ENCODE measurements around the gene ZNF345.

ZNF345 gene

DNA sequence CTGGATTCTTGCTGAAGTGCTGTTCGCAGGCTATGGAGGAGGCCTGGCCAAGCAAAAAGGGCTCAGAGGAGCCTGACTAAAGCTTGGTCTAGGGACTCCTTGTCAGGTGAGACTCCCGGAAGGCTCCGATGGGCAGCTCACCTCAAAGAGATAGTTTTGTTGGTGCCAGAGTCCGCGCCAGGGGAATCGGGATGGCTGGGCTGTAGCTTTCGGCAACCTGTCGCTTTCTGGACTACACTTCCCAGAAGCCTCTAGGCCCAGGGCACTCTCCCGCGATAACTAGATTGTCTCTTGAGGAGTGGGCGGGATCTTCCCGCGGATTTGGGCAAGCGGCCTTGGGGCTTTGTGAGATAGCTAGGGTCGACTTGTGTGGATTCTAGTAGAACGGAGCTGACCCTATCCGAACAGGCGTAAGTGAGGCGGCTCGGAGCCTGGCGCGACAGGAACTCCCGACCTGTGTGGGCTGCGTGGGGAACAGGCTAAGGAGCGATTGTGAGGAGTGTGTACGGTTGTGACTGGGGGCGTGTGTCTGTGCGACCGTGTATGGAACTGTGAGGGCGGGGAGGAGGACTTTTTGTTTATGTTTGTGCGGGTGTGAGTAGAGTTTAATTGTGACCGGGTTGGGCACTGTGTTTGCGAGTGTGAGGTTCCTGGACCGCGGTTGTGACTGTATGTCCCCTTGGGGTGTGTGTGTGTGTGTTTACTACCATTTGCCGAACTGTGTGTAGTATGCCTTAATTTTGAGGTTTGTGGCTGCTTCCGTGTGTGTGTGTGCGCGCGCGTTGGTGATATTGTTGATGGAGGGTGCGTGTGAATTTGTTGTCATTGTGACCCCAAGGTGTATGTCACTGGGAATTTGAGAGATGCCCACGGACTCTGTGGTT, at the start of gene ZNF345:
Gene ZNF345, plus strand, starts transcription at position 318 of the 884 bp plus-strand sequence. CDS start 25,955 bp downstream, outside the sequence.
- peak; percentile 96 for DNase-seq

DNA sequence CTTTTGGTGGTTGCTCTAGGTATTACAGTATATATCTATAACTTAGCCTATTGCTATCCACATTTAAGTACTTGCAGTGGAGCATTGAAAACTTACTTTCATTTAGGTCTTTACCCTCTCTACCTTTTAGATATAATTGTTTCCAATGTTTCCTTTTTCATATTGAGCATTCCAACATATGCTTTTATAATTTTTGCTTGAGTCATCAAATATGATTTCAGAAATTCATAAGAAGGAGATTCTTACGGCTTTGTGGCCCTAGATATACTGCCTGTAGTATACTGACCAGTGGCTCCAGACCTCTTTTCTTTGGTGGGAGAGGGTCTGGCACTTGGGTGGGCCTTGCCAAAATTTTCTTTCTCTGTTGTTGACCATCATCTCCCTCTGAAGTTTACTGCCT, 45.3 kb upstream of the ZNF345 start:
- no peak for DNase-seq

DNA sequence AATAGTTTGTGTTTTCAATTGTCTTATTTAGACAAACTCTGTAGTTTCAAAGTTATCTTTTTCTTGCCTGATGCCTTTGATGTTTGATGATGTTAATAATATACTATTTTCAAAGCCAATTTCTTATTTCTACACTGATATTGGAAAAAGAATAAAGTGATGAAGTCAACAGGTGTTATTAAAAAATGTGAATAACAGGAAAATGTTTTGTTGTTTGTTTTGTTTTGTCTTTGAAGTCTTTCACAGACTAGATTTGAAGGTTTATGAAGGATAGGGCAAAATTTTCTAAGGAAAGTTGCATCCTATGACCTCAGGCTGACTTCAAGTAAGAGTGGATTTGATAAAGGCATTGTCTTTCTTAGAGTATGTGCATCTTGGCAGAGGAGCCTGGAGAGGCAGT, 43.6 kb upstream of the ZNF345 start:
- DNase-seq: no peak

DNA sequence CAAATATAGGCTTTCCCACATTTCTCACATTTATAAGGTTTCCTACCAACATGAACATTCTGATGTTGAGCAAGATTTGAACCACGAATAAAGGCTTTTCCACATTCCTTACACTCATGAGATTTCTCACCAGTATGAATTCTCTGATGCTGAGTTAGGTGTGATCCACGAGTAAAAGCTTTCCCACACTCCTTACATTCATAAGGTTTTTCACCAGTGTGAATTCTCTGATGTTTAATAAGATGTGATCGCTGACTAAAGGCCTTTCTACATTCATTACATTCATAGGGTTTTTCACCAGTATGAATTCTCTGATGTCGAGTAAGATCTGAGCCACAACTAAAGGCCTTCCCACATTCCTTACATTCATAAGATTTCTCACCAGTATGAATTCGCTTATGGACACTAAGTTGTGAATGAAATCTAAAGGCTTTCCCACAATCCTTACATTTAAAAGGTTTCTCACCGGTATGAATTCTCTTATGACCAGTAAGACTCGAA, 31.5 kb upstream of the ZNF345 start:
- no peak for DNase-seq

DNA sequence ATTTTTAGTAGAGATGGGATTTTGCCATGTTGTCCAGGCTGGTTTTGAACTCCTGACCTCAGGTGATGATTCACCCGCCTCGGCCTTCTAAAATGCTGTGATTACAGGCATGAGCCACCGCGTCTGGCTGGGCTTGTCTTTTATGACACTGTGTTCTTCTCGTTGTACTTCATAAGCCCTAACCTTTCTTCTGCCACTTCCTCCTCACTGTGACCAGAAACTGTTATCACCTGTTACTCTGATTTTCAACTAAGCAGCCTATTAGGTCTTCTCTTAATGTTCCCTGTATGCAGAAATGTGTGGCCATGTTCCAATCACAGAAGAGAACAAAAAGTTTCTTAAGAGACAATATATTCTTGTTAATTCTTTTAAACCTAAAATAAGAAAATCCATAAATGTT, 28.9 kb upstream of the ZNF345 start:
- no peak for DNase-seq

DNA sequence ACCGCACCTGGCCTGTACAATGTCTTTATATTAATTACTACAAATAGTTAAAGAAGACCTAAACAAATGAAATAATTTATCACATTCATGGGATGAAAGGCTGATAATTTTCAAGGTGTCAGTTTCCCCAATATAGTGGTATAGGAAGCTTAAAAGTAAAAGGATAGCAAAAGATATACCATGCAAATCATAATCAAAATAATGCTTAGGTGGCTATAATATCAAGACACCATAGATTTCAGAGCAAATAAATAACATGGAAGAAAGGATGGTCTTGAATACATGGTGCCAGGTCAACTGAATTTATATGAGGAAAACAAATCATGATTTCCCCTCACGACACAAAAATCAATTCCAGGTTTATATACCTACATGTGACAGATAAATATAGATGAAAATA, 17.2 kb upstream of the ZNF345 start:
- no peak for DNase-seq

DNA sequence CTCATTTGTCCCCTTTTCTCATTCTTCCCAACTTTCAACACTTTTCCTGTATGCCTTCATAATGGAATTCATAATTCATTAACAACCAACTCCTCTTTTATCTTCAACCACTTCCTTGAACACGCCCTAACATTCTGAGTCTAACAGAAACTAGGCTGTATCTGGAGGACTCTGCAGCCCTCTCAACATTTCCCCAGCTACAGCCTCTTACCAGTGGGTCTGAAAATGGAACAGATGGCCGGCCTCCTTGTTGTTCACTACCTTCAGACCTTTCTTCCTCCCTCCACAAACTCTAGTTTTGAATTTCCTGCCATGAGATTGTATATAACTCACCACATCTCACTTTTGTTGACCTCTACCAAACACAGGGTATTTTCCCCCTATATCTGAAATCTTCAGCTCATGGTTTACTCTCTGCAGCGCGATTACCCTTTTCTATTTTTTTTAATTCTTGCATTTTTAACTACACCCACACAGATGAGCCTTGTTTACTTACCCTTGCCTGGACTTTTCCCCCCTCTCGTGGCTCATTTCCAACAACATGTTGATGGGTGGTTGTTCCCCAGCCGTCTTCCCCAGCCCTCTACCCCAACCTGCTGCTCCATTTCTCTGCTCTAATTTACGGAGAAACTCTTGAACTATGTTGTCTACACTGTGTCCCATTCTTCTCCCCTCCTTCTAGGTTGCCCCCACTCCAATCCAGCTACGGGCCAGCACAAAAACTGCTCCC, 13.3 kb upstream of the ZNF345 start:
- no peak for DNase-seq

DNA sequence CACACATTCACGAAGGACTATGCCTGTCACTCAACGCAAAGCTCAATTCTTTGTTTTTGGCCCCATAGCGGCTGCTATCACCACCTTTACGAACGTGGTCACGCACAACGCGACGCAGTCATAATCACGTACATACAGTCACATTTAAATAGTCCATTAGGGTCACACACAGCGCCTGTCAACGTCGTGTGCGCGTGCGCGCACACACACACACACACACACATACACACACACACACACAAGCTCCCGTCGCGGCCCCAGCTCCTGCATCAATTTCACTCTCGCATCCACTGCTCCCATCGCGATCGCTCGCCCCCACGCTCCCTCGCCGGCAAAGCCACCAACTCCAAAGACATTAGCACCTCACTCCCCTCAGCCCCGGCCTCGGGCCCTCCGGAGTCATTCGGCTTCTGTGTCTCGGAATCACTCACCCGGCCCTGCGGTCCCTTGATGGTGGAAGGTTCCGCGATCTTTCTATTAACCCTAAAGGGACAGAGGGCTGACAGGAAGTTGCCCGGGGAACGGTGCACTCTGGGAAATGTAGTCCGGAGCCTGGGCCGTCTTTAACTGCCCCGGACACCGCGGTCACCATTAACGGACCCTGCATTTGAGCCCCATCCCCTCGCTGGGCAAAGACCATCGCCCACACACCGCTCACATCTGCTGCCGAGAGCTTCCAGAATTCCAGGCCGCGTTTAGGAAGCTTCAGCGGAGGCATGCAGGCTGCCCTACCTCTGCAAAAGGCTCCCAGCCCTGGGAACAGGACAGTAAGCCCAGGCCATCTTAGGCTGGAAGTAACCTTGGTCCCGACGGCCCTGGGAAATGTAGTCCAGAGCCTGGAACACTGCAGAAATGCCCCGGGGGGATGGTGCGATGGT, 12.5 kb upstream of the ZNF345 start, which contains the start of gene ZNF790:
Gene ZNF790, minus strand, starts transcription at position 482 of the 878 bp plus-strand sequence. CDS start 12,768 bp downstream, outside the sequence.
- peak; percentile 84 for DNase-seq

DNA sequence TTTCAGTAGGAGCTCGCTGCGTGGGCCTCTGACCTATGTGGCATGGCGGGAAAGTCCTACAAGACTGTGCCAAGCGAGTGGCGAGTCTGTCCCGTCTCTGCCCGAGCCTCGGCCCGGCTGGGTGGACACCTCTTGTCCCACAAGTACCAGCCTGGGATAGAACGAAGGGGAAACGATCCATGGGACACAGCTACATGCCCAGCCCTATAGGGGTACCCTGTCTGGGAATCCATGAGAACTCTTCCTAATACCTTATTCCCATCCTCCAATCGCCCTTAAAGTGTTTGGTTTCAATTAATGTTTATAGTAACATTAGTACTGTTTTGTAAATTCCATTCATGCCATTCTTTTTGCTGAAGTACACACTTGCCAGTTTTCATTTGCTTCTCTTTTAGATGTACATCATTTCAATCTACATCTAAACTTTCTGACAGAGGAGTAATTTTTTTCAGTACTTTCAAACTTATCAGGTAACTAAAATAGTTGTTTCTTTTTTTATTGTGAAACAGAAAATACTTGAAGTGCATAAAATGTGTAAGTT, 11.8 kb upstream of the ZNF345 start:
- DNase-seq: no peak

DNA sequence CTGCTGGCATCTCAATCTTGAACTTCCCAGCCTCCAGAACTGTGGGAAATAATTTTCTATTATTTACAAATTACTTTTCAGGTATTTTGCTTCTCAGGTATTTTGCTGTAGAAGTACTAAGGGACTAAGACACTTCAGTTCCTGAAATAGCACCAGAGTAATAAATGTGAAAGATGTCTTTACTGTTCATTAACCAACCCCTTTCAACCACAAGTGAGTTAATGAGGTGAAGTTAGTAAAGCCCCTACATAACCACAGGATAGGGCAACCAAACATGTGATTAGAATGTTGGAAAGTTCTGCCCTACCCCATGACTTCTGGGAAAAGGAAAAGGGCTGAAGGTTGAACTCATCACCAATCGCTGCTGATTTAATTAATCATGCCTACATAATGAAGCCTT, 2.7 kb upstream of the ZNF345 start:
- no peak for DNase-seq

DNA sequence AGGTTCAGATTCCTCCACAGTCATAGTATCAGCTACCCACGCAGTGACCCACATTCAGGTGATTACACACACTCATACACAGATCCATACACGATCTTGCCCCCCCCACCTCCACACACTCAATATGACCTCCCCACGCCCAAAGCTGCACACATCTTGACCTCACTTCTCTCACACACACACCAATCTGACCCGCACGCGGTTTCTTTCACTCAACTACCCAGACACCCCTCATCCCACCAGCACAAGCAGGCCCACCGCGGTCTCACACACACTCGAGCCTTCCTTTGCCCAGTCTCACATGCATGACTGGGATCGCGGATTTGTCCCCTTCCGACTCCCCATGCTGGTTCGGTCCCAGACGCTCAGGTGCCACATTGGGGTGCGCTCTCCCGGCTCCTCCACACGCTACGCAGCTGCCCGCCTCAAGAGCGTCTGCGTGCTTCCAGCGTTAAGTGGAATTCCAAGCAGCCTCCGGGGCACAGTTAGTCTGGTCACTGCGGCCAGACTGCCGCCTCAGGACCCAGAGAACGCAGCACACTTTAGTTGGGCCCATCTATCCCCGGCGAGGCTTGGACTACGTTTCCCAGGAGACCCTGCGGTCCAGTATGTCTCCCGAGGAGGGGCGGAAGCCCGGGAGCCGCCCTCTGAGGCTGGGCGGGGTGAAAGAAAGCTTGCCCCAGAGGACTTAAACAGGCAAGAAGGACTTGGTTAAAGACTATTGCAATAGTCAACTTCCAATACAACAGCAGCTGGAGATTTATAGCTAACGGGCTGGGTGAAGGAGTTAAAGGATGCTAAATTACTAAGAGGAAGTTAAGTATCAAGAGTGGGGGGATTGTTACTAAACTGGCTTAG, 746 bp upstream of the ZNF345 start:
- DNase-seq: peak; percentile 87

DNA sequence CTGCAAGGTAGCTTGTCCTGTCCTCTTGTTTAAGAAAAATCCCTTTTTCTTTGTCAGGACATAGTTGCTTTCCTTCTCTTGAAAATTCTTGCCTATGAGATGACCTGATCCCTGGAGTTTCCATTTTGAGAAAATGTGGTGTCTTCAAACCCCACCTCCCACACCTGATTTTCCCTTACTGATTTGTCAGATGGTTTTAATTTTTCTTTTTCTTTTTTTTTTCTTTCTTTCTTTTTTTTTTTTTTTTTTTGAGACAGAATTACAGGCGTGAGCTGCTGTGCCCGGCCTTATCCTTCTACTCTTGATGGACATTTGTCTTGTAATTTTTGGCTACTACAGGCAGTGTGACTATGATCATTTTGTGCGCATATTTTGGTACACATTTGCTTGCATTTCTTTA, 1.2 kb downstream of the ZNF345 start:
- no peak for DNase-seq

DNA sequence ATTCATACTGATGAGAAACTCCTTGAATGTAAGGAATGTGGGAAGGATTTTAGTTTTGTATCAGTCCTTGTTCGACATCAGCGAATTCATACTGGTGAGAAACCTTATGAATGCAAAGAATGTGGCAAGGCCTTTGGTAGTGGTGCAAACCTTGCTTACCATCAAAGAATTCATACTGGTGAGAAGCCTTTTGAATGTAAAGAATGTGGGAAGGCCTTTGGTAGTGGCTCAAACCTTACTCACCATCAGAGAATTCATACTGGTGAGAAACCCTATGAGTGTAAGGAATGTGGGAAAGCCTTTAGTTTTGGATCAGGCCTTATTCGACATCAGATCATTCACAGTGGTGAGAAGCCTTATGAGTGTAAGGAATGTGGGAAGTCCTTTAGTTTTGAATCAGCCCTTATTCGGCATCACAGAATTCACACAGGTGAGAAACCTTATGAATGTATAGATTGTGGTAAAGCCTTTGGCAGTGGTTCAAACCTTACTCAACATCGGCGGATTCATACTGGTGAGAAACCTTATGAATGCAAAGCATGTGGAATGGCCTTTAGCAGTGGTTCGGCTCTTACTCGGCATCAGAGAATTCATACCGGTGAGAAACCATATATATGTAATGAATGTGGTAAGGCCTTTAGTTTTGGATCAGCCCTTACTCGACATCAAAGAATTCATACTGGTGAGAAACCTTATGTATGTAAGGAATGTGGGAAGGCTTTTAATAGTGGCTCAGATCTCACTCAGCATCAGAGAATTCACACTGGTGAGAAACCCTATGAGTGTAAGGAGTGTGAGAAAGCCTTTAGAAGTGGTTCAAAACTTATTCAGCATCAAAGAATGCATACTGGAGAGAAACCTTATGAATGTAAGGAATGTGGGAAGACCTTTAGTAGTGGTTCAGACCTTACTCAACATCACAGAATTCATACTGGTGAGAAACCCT, 26.6 kb downstream of the ZNF345 start:
- no peak for DNase-seq

DNA sequence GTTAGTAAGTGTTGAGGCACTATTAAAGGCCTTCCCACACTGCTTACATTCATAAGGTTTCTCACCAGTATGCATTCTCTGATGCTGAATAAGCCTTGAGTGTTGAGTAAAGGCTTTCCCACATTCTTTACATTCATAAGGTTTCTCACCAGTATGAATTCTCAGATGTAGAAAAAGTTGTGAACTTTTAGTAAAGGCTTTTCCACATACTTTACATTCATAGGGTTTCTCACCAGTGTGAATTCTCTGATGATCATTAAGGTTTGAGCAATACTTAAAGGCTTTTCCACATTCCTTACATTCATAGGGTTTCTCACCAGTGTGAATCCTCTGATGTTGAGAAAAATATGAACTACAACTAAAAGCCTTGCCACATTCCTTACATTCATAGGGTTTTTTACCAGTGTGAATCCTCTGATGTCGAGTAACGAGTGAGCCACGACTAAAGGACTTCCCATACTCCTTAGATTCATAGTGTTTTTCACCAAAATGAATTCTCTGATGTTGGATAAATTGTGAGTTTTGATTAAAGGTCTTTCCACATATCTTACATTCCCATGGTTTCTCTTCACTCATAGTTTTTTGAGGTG, 41.2 kb downstream of the ZNF345 start:
- DNase-seq: no peak

DNA sequence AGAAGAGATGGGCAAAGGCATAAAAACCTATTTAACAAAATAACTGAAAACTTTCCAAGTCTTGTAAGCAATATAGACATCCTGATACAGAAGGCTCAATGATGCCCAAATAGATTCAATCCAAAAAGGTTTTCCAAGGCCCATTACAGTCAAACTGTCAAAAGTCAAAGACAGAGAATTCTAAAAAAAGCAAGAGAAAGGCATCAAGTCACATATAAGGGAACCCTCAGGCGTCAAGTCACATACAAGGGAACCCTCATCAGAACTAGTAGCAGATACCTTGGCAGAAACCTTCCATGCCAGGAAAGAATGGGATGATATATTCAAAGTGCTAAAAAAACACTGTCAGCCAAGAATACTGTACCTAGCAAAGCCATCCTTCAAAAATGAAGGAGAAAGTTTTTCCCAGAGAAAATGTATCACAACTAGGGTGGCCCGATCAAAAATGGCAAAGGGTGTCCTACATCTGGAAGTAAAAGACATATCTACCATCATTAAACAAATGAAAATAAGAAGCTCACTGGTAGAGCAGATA, 44.2 kb downstream of the ZNF345 start:
- no peak for DNase-seq

DNA sequence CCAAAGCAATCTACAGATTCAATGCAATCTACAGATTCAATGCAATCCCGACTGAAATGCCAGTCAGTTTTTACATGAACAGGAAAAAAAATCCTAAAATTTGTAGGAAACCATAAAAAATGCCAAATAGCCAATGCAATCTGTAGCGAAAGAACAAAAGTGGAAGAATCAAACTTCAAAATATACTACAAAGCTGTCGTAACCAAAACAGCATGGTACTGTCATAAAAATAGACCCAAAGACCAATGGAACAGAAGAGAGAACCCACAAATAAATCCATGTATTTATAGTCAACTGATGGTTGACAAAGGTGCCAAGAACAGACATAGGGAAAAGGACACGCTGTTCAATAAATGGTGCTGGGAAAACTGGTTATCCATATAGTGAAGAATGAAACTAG, 47.7 kb downstream of the ZNF345 start:
- no peak for DNase-seq

DNA sequence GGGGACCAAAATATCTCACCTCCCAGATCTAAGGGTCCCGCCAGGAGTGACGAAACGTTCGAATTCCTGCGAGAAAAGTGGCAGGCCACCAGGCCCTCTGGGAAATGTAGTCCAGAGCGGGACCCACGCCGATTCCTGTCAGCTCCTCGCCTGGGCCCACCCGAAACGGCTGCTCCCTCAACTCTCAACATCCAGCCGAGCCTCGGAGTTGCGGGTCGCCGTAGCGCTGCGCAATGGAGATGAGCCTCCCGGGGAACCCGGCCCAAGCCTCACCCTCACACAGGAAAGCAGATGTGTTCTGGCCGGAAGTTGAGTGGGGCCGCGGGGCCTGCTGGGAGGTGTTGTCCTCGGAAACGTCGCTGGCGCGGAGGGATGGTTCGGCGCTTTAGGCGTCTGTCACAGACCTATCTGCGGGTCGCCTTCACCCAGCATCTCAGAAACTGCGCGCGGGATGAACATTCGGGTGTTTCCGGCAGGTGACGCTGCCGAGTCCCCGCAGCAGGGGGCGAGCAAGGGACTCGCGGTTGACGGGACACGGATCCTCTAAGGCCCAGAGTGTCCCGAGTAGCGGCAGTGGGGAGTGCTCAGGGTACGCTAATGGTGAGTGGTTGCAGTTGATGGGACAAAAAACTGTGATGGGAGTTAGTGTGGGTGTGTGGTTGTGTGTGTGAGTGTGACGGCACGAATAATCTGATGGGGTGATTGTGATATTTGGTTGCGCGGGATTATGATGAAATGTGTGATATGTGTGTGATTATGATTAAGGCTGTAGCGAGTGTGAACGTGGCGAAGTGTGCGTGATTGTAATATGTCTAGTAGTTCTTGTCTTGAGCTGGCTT, 65.5 kb downstream of the ZNF345 start, which contains the start of the genes ZNF568 and ZNF829:
Gene ZNF568, plus strand, starts transcription at position 341 of the 839 bp plus-strand sequence. CDS start 6,439 bp downstream, outside the sequence.
Gene ZNF829, minus strand, starts transcription at position 300 of the 839 bp plus-strand sequence. CDS start 1,124 bp downstream, outside the sequence.
- DNase-seq: peak; percentile 75

DNA sequence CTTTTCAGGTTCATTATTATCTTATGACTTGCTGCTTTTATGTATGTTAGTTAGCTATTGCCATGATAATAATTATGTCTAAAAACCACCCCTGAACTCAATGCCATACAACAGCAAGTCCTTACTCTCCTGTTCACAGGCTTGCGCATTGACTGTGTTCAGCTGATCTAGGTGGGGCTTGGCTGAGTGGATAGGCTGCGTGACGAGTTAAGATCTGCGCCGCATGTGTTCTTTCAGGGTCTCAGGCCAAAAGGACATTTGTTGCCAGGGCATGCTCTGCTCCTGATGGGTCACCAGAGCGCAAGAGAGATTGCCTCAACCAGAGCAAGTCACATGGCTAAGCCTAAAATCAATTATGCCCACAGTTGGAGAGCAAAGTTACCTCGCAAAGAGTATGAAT, 66.3 kb downstream of the ZNF345 start:
- DNase-seq: no peak
